Activated T-cell treated with anti-CD3 and anti-CD28 coated beads for 48 hours (primary cell): ENCODE data around the gene NT5C1B.

ENCODE experiments used
- DNase-seq: peaks from one replicate; pipeline ENCODE4 v3.0.0-alpha.2; 2020; ENCODE audit warnings: low read depth

The NT5C1B gene

DNA sequence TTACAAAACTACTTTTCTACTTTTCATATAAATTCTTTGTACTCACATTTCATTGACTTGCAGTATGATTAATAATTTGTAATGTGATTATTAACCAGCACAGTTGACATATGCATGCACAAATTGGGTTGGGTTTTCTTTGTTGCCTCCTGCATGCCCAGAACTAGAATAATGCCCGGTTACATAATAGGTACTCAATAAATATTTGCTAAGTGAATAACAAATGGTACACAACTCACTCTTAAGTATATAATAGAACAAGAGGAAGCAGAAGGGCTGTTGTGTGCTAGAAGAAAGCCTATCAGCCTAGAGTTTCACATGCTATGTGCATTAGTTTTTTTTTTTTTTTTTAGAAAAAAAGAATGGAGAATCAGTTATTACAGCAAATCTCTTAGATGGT is 38.2 kb downstream of the NT5C1B start:
- no peak for DNase-seq

DNA sequence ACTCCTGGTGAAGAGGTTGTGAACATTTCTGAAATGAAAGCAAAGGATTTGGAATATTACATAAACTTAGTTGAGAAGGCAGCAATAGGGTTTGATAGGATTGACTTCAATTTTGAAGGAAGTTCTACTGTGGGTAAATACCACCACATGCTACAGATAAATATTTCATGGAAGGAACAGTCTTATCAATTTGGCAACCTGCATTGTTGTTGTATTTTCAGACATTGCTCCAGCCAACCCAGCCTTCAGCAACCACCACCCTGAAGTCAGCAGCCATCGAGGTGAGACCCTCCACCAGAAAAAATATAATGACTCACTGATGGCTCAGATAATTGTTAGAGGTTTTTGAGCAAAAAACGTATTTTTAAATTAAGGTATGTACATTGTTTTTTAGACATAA is 38.9 kb downstream of the NT5C1B start:
- DNase-seq, result no peak

DNA sequence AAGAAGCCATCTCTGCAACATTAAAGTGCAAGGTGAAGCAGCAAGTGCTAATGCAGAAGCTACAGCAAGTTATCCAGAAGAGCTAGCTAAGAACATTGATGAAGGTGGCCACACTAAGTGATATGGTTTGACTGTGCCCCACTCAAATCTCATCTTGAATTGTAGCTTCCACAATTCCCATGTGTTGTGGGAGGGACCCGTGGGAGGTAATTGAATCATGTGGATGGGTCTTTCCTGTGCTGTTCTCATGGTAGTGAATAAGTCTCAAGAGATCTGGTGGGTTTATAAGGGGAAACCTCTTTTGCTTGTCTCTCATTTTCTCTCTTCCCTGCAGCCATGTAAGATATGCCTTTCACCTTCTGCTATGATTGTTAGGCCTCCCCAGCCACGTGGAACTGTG is 40.3 kb downstream of the NT5C1B start:
- DNase-seq, result no peak

DNA sequence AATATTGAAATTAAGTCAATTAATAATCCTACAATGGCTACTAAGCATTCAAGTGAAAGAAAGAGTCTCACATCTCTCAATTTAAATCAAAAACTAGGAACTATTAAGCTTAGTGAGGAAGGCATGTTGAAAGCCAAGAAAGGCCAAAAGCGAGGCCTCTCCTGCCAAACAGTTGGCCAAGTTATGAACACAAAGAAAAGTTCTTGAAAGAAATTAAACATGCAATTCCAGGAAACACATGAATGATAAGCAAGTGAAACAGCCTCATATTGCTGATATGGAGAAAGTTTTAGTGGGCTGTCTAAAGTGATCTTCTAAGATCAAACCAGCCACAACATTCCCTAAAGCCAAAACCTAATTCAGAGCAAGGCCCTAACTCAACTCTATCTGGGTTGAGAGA is 40.7 kb downstream of the NT5C1B start:
- no peak for DNase-seq

DNA sequence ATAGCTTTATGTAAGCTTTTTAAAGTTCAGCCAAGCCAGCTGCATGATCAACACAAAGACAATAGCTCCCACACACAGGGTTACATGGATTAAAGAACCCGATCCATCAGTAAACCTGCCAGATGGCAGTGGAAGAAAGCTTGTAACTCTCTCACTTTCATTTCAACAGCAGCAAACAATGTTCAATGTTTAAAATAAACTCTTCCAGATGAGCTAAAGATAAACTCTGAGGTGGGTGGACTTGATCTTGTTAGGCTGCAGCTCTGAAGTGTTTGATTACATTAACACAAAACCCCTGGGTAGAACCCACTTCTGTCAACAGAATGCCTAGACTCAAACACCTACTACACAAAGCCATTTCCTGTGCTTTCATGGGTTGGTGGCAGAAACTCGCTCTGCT is 42.8 kb downstream of the NT5C1B start:
- DNase-seq, result no peak

DNA sequence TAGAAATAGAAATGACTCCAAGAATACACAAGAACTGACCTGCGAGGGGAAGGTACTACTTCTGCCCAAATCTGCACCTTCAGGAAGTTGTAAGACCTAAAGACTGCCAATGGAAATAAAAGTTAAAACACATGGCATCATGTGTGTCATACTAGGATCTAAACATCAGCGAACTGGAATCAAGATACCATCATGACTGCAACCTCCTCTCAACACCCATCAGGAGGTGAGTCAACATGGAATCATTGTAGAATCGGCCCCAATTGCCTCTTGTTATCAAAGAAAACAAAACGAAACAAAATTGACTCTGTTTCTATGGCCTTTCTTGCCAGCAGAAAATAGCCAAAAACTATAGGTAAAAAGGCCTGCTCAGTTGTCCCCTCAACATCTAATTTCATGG is 44.0 kb downstream of the NT5C1B start:
- DNase-seq, result no peak

DNA sequence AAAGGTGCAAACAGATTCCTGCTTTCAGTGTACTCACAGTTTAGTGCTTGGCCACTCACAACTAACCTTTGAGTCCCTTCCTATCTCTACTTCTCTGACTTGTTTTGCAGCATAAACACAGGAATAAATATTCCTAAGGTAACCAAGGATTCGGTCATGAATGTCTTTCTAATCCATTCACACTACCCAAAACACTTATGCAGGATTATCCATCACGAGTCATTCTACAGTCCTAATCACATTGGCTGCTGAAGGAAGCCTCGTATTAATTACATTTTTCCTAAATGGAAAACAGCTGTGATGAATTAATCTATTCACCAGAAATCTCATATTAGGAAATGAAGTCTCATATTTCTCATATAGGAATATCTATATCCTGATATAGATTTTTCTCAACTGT is 45.2 kb downstream of the NT5C1B start:
- DNase-seq, result no peak

DNA sequence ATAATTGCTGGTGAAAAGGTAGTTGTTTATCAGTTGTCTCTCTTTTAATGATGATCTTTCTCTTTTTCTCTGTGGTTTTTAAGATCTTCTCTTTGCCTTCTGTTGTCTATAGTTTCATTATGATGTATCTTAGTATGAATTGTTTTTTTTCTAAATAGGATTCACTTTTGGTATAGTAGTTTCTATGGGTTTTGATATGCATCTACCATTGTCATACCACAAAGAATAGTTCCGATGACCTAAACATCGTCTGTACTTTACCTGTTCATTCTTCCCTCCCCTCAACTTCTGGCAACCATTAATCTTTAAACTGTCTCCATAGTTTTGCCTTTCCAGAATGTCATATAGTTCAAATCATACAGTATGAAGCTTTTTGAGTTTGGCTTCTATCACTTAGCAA is 48.5 kb downstream of the NT5C1B start:
- no peak for DNase-seq

DNA sequence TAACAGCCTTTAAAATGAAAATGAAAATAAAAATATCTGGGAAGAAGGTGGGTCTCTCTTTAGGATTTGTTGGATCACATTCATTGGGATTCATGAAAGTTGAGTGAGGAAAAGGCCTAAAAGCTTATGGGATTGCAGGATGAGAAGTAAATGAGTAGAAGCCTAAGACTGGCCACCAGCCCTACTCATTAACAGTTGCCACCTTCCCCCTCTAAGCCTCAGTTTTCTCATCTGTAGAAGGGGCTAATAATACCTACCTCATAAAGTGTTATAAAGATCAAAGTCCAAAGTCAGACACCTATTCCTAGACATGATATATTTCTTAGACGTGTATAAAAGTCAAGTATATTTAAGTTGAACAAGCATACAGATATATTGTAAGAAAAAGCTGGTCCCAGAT is 52.7 kb downstream of the NT5C1B start:
- DNase-seq, result no peak

DNA sequence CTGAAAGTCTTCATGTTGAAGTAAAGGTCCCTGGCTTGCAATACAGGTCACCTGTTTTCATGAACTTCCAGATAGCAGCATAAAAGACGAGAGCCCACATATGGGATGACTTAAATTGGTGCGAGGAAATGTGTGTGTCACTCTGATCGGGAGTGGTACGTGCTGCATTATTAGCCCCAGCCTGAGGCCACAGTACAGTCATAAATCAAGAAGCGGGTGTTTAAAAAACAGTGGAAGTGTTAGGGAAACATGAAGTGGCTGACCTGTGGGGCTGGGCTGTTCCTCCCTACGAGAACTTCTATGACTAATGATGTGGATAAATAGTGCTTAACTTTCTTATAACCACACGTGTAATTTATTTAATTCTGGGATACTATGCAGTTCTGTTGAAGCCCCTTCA is 53.3 kb downstream of the NT5C1B start:
- no peak for DNase-seq

DNA sequence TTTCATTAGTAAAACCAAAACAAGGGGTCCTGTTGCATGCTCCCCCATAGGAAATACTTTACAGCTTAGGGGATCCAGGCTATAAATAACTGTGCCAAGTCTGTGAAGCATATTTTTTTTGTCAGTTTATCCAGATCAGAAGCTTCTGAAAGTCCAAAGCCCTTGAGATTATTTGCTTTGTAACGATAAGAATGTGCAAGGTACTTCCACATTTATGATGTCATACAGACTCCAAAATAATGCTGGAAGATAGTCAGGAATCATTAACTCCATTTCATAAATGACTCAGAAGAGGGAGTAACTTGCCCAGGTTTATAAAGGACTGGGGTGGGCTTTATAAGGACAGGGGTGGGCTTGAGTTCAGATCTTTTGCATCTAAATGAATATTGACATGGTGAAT is 58.2 kb downstream of the NT5C1B start:
- no peak for DNase-seq

DNA sequence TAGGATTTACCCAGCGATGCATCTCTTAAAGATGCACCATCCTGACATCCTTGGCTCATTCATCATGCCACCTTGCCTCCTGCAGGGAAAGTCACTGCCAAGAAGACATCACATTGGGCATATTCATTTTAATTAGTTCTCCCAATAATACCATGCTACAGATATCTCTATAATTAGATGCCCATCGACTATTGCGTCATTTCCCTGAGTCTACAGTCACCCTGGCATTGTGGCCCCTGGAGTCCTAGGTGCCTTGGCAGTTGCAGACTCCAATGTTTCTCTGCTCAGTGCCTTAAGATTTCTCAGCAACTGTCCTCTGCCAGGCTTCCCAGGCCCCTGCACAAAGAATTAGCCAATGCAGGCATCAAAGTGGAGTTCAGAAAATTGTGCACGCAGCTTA is 61.5 kb downstream of the NT5C1B start:
- no peak for DNase-seq

DNA sequence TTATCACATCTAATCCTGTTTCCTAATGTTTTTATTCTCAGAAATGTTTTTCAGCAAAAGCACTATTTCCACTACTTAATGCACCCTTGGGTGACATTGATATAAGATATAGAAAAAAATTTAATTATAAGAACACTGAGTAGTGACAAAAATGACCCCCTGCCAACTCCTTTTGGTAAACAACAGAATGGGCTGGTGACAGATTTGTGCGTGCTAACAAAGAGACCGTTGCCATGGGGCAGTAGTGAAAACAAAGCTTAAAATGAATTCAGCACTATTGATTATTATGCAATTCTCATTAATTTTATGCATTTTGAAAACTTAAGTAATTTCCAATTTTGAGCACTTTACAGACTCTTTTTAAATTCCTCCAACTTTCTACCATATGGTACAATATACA is 62.0 kb downstream of the NT5C1B start:
- DNase-seq, result no peak

DNA sequence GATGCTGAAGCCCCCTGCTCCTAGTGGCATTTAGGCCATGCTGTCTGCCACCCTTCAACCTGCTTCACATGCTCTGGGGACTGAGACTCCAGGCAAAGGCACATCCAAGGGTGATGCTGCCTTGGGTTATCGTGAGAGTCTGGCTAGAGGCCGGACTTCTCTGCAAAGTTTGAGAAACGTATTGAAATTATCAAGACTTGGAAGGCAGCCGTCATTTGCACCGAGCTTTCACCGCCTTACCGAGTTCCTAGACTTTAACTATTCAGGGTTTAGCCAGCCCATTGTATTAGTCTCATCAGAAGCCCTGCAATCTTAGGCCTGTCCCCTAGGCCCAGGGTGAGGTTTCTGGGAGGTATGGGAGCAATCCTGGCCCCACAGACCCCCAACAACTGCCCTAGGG is 62.9 kb downstream of the NT5C1B start:
- DNase-seq, result no peak

DNA sequence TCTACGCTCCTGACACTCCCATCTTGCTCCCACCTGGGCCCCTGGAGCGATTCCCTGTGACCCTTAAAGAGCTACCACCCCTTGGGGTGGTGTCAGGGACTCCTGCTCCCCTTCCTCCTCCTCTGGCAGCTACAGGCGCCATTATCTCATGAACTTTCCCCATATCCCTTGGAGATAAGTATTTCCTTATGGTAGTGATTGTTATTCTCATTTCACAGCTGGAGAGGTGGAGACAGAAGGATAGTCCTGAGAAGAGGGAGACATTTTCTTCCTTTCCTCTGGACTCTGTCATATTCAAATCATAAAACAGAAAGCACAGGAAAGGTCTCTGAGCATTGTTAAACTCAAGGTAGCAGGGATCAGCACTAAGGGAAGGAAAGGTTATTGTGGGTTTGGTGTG is 63.5 kb downstream of the NT5C1B start:
- DNase-seq, result no peak

DNA sequence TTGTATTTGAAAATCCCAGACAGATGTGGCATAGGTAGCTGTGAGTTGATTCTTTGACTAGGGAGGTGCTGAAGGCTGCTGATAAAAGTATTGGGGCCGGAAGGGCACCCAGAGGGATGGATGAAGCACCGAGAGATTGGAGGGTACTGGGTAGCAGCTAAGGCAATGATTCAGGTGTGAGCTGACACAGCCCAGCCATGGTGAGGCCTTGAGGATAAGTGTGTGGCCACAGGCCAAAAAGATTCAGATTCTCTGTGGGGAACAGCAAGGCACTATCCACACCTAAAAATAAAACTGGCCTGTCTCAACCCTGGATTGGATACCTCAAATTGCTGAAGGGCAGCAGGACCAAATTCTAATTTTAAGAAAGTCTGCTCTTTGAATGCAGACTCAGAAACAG is 64.1 kb downstream of the NT5C1B start:
- DNase-seq, result no peak

DNA sequence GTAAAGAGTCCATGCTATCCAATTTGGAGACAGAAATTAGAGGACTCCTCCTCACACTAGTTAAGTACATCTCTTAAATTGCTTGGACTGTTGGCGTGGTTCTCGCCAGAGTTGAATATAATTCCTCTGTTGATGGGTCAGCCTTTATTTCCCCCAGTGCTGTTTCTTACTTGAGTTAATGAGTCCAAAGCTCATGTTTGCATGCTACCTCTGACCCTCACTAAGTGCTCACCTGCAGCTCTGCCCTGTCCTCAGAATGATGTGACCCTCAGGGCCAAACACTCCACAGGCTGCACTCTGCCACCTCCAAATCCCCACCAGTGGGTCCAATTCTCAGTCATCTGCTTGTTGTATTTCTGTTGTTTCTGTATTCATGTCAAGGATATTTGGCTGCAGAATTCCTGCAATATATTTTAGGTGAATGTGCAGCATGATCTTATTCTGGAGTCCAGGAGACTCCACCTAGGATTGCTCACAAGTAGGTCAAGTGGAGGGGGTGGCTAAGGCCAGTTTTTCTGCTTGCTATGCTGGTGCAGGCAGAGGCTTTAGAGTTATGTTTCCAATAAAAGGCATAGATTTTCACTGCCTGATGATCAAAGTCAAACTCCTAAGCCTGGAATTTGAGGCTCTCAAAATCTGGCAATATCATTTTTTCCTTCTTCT is 66.8 kb downstream of the NT5C1B start:
- DNase-seq, result no peak

DNA sequence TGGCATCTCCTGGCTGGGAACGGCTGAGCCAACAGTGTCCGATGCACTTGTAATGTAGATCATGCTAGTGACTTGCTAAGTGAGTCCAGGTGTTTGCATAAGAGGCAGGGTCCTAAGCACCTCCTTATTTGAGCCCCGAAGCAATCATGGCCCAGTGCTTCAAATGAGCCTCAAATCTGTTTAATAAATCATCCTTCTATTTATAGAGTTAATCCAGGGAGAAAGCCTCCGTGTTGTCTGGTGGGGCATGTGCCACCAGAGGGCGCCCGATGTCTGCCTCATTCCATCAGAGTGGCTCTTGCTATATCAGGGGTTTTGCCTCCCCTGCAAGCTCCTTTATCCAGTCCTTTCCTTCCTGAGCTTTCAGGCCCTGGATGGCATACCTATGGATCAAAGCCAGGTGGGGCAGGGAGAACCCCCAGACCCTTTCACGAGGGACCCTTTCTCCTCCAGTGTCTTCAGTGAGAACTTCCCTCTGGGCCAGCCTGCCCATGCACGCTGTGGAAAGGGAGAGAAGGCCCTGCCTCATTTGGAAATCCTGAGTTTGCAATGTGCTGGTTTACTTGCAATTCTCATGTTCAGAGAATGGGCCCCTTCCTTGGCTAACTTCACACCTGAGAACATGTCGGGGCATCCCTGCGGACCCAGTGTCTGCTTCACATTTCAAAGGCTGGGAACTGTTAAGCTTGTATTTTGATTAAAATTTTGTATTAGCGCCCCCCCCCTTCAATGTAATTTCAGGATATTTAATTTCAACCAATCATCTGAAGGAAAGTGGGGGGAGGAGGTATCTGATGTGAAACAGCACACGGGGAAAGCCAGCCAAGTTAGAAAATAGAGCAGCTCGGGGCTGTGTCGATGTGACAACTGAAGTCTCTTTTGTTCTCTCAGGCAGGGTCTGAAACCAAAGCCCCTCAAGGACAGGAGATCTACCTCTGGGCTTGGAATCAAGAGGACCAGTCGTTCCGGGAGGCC is 68.6 kb downstream of the NT5C1B start:
- peak; percentile 62 for DNase-seq

DNA sequence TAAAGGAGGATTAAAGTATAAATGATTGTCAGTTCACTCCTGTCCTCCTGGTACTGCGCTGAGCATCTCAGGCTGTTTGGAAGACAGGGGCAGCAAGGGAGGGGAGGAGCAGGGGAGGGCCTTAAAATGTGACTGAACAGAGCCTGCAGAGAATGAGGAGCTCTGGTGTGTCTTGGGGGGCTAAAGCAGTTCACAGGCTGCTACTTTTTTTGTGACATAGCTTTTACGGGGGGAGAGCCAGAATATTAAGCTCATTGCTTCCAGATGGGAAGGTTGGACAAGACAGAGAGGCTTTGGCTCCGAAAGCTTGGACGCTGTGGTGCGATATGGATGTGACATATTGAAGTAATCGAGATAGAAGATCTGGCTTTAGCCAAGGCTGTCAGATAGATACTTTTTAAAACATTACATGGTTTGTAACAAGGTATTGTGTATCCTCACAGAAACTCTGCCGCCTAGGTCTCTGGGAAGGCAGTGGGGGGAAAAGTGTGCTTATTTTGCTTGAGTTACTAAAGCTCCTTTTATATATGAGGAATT is 69.4 kb downstream of the NT5C1B start:
- no peak for DNase-seq

DNA sequence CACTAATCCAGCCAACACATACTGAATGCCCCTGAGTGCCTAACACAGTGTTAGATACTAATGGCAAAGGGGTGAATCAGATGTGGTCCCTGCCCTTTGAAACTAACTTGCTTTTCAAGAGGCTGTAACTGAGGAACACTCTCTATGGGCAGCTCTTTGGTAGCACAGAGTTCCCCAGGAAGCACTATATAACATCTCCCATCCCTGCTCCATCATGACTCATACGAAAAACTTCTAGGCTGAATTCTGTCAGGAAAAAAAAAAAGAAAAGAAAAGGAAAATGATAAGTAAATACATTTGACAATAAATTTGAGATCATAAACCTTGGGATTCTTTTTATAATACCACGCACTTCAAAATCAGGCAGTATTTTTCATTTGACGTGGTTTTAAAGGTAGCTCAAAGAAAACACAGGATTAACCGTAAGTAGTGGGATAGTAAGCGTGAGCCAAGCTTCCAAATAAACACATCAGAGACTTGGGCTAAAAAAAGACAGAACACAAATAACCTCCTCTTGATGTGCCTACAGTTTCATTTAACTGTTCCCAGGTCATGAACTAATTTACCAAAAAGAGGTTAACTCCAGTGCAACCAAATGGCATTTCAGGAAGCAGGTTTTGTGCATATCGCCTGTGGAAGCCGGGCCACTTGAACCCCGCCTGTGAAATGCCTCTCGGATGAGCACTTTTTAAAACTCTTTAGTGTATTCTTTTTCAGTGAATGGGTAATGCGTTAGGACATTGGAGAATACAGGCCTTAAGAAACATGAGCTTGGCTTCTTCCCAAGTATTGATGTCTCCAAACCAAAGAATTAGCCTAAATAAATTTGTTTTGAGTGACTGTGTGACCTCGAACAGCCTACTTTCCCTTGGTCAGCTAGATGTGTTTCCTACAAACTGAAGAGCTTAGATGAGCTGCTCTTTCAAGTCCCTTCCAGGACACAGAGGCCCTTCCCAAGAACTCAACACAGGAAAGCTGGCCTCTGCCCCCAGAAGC is 71.0 kb downstream of the NT5C1B start:
- DNase-seq, result no peak

DNA sequence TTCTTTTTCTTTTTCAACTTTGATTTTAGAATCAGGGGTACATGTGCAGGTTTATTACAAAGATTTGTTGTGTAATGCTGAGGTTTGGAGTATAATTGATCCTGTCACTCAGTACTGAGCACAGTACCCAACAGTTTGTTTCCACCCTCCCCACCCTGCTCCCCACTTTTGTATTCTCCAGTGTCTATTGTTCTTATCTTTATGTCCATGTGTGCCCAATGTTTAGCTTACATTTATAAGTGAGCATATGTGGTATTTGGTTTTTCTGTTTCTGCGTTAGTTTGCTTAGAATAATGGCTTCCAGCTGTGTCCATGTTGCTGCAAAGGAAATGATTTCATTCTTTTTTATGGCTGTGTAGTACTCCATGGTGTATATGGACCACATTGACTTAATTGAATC is 72.0 kb downstream of the NT5C1B start:
- no peak for DNase-seq

DNA sequence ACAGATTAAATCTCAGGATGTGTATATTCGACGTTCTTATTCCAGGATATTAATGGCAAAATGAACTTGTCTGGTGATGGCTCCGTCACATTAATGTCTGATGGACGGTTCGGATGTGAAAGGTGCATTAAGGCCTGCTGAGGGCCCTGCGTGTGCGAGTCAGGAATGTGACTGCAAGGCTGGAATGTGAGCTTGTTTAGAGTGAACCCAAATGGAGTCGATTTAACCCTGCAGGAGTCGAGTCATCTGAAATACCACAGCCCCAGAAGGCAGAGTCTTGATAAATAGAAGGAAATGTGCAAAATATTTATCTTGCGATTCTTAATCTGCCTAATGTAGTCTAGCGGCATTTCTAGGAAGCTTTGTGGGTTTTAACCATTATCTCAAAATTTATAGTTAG is 73.3 kb downstream of the NT5C1B start:
- no peak for DNase-seq
